Neural cell (in vitro differentiated cells): Measurements from ENCODE around the gene BRAF. TPM values are rescaled to one million over a fixed set of nuclear protein-coding genes. Genes with fewer than 3 reads are reported as not detected.

Experiments
- H2AFZ ChIP-seq: fragments of 200-600, 300-800 bp; sonication (generic), shearing (Covaris generic); 2 replicates; pipeline ENCODE4 v1.6.0; 2014; ENCODE audit warnings: low read depth, mild to moderate bottlenecking, antibody characterized with exemption, low read length, moderate library complexity
- H3F3A ChIP-seq: fragments of 200-600 bp; shearing (Covaris generic); 2 replicates; pipeline ENCODE4 v1.6.1; 2016; ENCODE audit warnings: mild to moderate bottlenecking, moderate library complexity, mixed read lengths, antibody characterized with exemption, low read length; ENCODE audit not compliant: insufficient read depth, poor library complexity, severe bottlenecking
- H3K27ac ChIP-seq: fragments of 200-600, 300-800 bp; sonication (generic), shearing (Covaris generic); 2 replicates; pipeline ENCODE4 v1.5.1; 2014; ENCODE audit warnings: mild to moderate bottlenecking, low read length, moderate library complexity
- H3K27me3 ChIP-seq: fragments of 300-800, 200-600 bp; sonication (generic), shearing (Covaris generic); 2 replicates; pipeline ENCODE4 v1.6.0; 2014; ENCODE audit warnings: mild to moderate bottlenecking, low read depth, low read length, moderate library complexity; ENCODE audit not compliant: insufficient read depth
- H3K36me3 ChIP-seq: fragments of 300-800, 200-600 bp; sonication (generic), shearing (Covaris generic); 2 replicates; pipeline ENCODE4 v1.5.1; 2014; ENCODE audit warnings: mild to moderate bottlenecking, antibody characterized with exemption, low read length, moderate library complexity; ENCODE audit not compliant: insufficient read depth
- H3K4me2 ChIP-seq: fragments of 300-800, 200-600 bp; sonication (generic), shearing (Covaris generic); 2 replicates; pipeline ENCODE4 v1.6.0; 2014; ENCODE audit warnings: mild to moderate bottlenecking, low read length
- H3K4me3 ChIP-seq: fragments of 300-800, 200-600 bp; sonication (generic), shearing (Covaris generic); 2 replicates; pipeline ENCODE4 v1.5.1; 2014; ENCODE audit warnings: mild to moderate bottlenecking, low read length, moderate library complexity
- H3K79me2 ChIP-seq: fragments of 200-600 bp; shearing (Covaris generic); replicated peaks from 2 replicates; pipeline ENCODE4 v1.6.0; 2014; ENCODE audit warnings: mild to moderate bottlenecking, low read length, moderate library complexity; ENCODE audit not compliant: insufficient read depth
- H3K9ac ChIP-seq: fragments of 300-800, 200-600 bp; sonication (generic), shearing (Covaris generic); 2 replicates; pipeline ENCODE4 v1.6.1; 2016; ENCODE audit warnings: mild to moderate bottlenecking, low read length, mixed read lengths
- H3K9me2 ChIP-seq: fragments of 200-600 bp; shearing (Covaris generic); 2 replicates; pipeline ENCODE4 v1.6.1; 2016; ENCODE audit warnings: mild to moderate bottlenecking, low read length, mixed read lengths; ENCODE audit not compliant: insufficient read depth
- H3K9me3 ChIP-seq: fragments of 200-600, 300-800 bp; sonication (generic), shearing (Covaris generic); 2 replicates; pipeline ENCODE4 v1.6.1; 2016; ENCODE audit warnings: mild to moderate bottlenecking, mixed run types, low read length, moderate library complexity, mixed read lengths
- H4K20me1 ChIP-seq: fragments of 200-600 bp; shearing (Covaris generic); 2 replicates; pipeline ENCODE4 v1.6.1; 2016; ENCODE audit warnings: mild to moderate bottlenecking, mixed run types; ENCODE audit not compliant: insufficient read depth
- CTCF ChIP-seq: fragments of 450-650 bp; IDR thresholded peaks from 2 replicates; pipeline ENCODE4 v1.5.1; 2014; ENCODE audit warnings: antibody characterized with exemption, mild to moderate bottlenecking, moderate library complexity; ENCODE audit not compliant: poor library complexity, severe bottlenecking
- EP300 ChIP-seq: fragments of 450-650 bp; conservative IDR thresholded peaks from 2 replicates; pipeline ENCODE4 v1.6.1; 2014; ENCODE audit warnings: antibody characterized with exemption, mild to moderate bottlenecking, moderate library complexity; ENCODE audit not compliant: poor library complexity, severe bottlenecking
- EZH2 ChIP-seq: fragments of 200-600, 300-800 bp; shearing (Covaris generic), sonication (generic); IDR thresholded peaks from 2 replicates; pipeline ENCODE4 v1.6.1; 2014; ENCODE audit warnings: antibody characterized with exemption, low read length, borderline replicate concordance, mild to moderate bottlenecking; ENCODE audit not compliant: insufficient read depth, poor library complexity, severe bottlenecking
- MXI1 ChIP-seq: fragments of 450-650 bp; conservative IDR thresholded peaks from 2 replicates; pipeline ENCODE4 v1.6.1; 2014; ENCODE audit warnings: antibody characterized with exemption, mild to moderate bottlenecking; ENCODE audit not compliant: poor library complexity, severe bottlenecking
- POLR2AphosphoS5 ChIP-seq: IDR thresholded peaks from 2 replicates; pipeline ENCODE4 v1.6.1; 2012
- RAD21 ChIP-seq: fragments of 450-650 bp; conservative IDR thresholded peaks from 2 replicates; pipeline ENCODE4 v1.6.1; 2014; ENCODE audit warnings: antibody characterized with exemption, mild to moderate bottlenecking, moderate library complexity
- REST ChIP-seq: IDR thresholded peaks from 2 replicates; pipeline ENCODE4 v1.6.1; 2012; ENCODE audit warnings: borderline replicate concordance
- SMC3 ChIP-seq: fragments of 450-650 bp; conservative IDR thresholded peaks from 2 replicates; pipeline ENCODE4 v1.6.1; 2014; ENCODE audit warnings: antibody characterized with exemption, mild to moderate bottlenecking, moderate library complexity; ENCODE audit not compliant: poor library complexity
- TAF1 ChIP-seq: IDR thresholded peaks from 2 replicates; pipeline ENCODE4 v1.6.1; 2012; ENCODE audit warnings: low read depth
- polyA plus RNA-seq: library from polyadenylated mRNA; depleted of rRNA; stranded (reverse); fragments of >200 nt; gene quantifications from 2 replicates; pipeline ENCODE4 v1.2.3, GENCODE V29; 2014

The BRAF gene
- polyA plus RNA-seq, 1 donor from 2014 or later, result 31.7 TPM

GRCh38 chr7:140972344-140972743 lies 47.6 kb upstream of the BRAF start:
- TF ChIP-seq CTCF, result no peak
- no peak for TF ChIP-seq REST
- no peak for TF ChIP-seq SMC3
- TF ChIP-seq EP300, result no peak
- TF ChIP-seq POLR2AphosphoS5, result no peak
- TF ChIP-seq MXI1, result no peak
- TF ChIP-seq EZH2, result no peak
- TF ChIP-seq TAF1, result no peak
- no peak for TF ChIP-seq RAD21
- Histone ChIP-seq H3K27me3 (no peaks in the 10 kb centered on the region), H3K27ac (no peak overlapping the region), H3K9me2 (no peaks in the 10 kb centered on the region), H3K9ac (no peak overlapping the region), H4K20me1 (no peaks in the 10 kb centered on the region), H3K36me3 (no peaks in the 10 kb centered on the region), H3K79me2 (no peaks in the 10 kb centered on the region), H3K9me3 (no peaks in the 10 kb centered on the region), H3K4me3 (no peak overlapping the region), H3F3A (no peaks in the 10 kb centered on the region), H2AFZ (no peak overlapping the region), H3K4me2 (no peak overlapping the region)

- no peak overlapping the region for H3K4me2 ChIP-seq
- no peak overlapping the region for H2AFZ ChIP-seq
- H3K79me2 ChIP-seq, result no peaks in the 10 kb centered on the region
- no peaks in the 10 kb centered on the region for H3K9me2 ChIP-seq
- H3K27ac ChIP-seq, result no peak overlapping the region
- H4K20me1 ChIP-seq, result no peaks in the 10 kb centered on the region
- H3K9ac ChIP-seq, result no peak overlapping the region
- TF ChIP-seq EP300 (no peak), EZH2 (no peak), CTCF (no peak), SMC3 (no peak), TAF1 (no peak), RAD21 (no peak), MXI1 (no peak)
- no peak overlapping the region for H3K4me3 ChIP-seq
- no peaks in the 10 kb centered on the region for H3K9me3 ChIP-seq
- no peaks in the 10 kb centered on the region for H3F3A ChIP-seq
- H3K36me3 ChIP-seq, result no peaks in the 10 kb centered on the region
- no peaks in the 10 kb centered on the region for H3K27me3 ChIP-seq
These were observed 42.7 kb upstream of the BRAF start for GRCh38 chr7:140967438-140967837.
